Ovary (tissue), 9 donors: ENCODE measurements around the gene DAP. TPM values are rescaled to one million over a fixed set of nuclear protein-coding genes. Genes with fewer than 3 reads are reported as not detected.

Experiments used
- DNase-seq, 5 donors: peaks; one replicate each; pipeline ENCODE4 v3.0.0-alpha.2; 2019 to 2020
- H3K27ac ChIP-seq, 2 donors: fragments of 200-600 bp; one replicate each; pipeline versions ENCODE4 v1.5.1 to v1.8.0; 2019 to 2022
- H3K27me3 ChIP-seq: fragments of 200-600 bp; one replicate; pipeline ENCODE4 v1.8.0; 2022
- H3K36me3 ChIP-seq: fragments of 200-600 bp; sonication (generic); one replicate; pipeline ENCODE4 v1.5.1; 2019
- H3K4me1 ChIP-seq: one replicate; pipeline ENCODE4 v1.8.1; 2013; ENCODE audit warnings: mild to moderate bottlenecking, moderate library complexity; ENCODE audit not compliant: insufficient read depth
- H3K4me3 ChIP-seq: fragments of 200-600 bp; sonication (generic); one replicate; pipeline ENCODE4 v1.5.1; 2017
- H3K9me3 ChIP-seq, 2 donors: fragments of 200-600 bp in 1 of 2; sonication (generic) in 1 of 2; one replicate each; pipeline versions ENCODE4 v1.5.1 to v1.8.1; 2013 to 2019; ENCODE audit warnings: mild to moderate bottlenecking in 1 of 2, moderate library complexity in 1 of 2
- EP300 ChIP-seq: sonication (generic); formaldehyde crosslinking; IDR thresholded peaks from one replicate; pipeline ENCODE4 v1.6.1; 2017; ENCODE audit warnings: antibody characterized with exemption
- POLR2A ChIP-seq: fragments of 450-650 bp; IDR thresholded peaks from one replicate; pipeline ENCODE4 v1.6.1; 2017; ENCODE audit warnings: antibody characterized with exemption, mild to moderate bottlenecking, moderate library complexity
- WGBS, 3 donors: extraction: QIAGEN DNeasy Blood & Tissue Kit in 1 of 3; methylation state at CpG; one replicate each; pipeline versions ENCODE4 v1.1.5 to v1.1.7; 2013 to 2017; 5-methylcytosine and 5-hydroxymethylcytosine counted together
- intact Hi-C, 4 donors: fragments of 100-400 bp; cut with DNase I; formaldehyde crosslinking; loops; one replicate each; pipeline versions ENCODE4 v1.11.0 to v1.15.1; 2022 to 2023
- polyA plus RNA-seq, 2 donors: library from polyadenylated mRNA; stranded (reverse); fragments of 200-250 nt in 1 of 2; fragments of 350-450 nt in 1 of 2; fragmentation: Illumina TruSeq in 1 of 2; extraction: RNeasy Lipid Tissue Mini Kit (QIAGEN cat#74804) in 1 of 2; gene quantifications; one replicate each; pipeline ENCODE4 v1.2.3, GENCODE V29; 2013 to 2014
- total RNA-seq, 7 donors: library from RNA; depleted of rRNA in 2 of 7; stranded (reverse); fragments of >200 nt in 2 of 7; fragmentation: NEBNext Ultra II Directional in 3 of 7; extraction: Animal tissue kit (Norgen Biotek cat#: 25700) in 3 of 7; gene quantifications; one replicate each; pipeline versions ENCODE4 v1.1.0 to v1.2.4, GENCODE V29; 2016 to 2023
- TF ChIP-seq, protein P1 (sequence below), 3 donors: fragments of 450-650 bp in 2 of 3; fragments of 200-600 bp in 1 of 3; IDR thresholded peaks; one replicate each; pipeline versions ENCODE4 v1.5.1 to v1.8.0; 2016 to 2022; ENCODE audit warnings: antibody characterized with exemption in 3 of 3, mild to moderate bottlenecking in 1 of 3
- donor health status: DM: no; HTN: no; CAD: no; lungs with moderate emphysema.
- donor health status: DM: no; HTN: no; CAD: no.
- donor health status: Bipolar disorder and iron deficiency.
- donor health status: DM: yes; HTN: yes; CAD: no.
- donor health status: DM: no; HTN: no; CAD: no.
- donor health status: DM: yes; HTN: yes; CAD: no.

The DAP gene
- total and polyA plus RNA-seq, 9 donors = 32.0 to 159 (median 88.5) TPM

DNA sequence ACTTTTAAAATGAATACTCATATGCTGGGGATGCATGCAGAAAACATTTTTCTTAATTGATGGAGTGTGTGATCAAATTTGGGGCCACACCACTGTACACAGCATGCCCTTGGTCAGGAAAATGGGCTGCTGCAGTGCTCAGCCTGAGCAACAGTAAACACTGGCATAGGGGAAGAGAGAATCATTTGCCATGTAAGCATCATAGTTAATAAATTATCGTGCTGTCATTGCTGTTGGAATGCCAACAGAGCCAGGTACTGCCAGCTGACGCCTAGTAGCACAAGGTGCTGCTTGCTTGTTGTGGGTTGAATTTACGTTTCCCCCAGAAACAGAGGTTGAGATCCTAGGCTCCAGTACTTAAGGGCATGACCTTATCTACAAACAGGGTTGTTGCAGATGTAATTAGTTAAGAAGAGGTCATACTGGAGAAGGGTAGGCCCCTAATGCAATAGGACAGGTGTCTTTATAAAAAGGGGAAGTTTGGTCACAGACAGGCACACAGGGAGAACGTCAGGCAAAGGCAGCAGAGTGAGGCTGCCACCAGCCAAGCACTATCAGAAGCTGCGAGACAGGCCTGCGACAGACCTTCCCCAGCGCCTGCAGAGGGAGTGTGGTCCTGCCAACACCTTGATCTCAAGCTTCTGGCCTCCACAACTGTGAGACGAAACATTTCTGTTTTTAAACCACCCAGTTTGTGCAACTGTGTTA is 25.3 kb downstream of the DAP start:
- 86 to 90% (median 89%) methylated on average over 8 of the region's 8 CpGs for WGBS, 3 donors
- DNase-seq = no peak
- Histone ChIP-seq H3K27ac (no peak overlapping the region), H3K4me3 (no peak overlapping the region), H3K27me3 (no peaks in the 10 kb centered on the region), H3K9me3 (no peaks in the 10 kb centered on the region), H3K36me3 (no peaks in the 10 kb centered on the region), H3K4me1 (no peaks in the 10 kb centered on the region)
- intact Hi-C loops = no loop called here
- TF ChIP-seq POLR2A (no peak), EP300 (no peak)
- TF ChIP-seq, protein P1, sequence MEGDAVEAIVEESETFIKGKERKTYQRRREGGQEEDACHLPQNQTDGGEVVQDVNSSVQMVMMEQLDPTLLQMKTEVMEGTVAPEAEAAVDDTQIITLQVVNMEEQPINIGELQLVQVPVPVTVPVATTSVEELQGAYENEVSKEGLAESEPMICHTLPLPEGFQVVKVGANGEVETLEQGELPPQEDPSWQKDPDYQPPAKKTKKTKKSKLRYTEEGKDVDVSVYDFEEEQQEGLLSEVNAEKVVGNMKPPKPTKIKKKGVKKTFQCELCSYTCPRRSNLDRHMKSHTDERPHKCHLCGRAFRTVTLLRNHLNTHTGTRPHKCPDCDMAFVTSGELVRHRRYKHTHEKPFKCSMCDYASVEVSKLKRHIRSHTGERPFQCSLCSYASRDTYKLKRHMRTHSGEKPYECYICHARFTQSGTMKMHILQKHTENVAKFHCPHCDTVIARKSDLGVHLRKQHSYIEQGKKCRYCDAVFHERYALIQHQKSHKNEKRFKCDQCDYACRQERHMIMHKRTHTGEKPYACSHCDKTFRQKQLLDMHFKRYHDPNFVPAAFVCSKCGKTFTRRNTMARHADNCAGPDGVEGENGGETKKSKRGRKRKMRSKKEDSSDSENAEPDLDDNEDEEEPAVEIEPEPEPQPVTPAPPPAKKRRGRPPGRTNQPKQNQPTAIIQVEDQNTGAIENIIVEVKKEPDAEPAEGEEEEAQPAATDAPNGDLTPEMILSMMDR (IDR thresholded peaks at IDR 0.05) = no peak

DNA sequence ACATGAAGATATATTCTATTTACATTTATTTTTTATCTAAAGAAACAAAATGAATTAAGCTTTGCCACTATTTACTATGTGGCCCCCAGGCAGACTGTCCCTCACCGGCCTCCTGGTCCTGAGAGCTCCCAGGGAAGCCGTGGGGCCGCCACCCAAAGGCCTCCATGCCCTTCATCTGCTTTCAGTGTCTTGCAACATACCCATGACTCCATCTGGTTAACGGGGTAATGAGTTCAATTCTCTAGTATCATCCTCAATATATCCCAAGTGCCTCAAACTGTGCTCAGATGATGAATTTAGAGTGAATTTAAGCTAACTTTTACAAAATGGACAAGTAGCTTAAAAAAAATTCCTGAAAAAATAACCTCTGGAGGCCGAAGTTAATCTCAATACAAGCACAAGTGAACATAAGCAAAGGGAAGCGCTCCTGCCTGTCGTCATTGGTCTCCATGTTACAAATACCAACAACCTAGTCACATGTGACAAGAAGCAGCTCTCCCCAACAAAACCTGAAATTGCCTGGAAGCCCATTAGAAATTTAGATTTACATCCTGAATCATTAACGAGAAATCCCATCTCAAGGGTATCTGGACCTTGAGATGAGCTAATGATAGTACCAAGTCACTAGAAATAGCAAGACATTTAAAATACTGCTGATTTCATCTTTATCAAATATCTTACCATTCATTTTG is 26.1 kb downstream of the DAP start:
- DNase-seq = no peak
- no peaks in the 10 kb centered on the region for H3K4me1 ChIP-seq
- no peaks in the 10 kb centered on the region for H3K36me3 ChIP-seq
- H3K27ac ChIP-seq = no peak overlapping the region
- TF ChIP-seq, protein P1 (IDR thresholded peaks at IDR 0.05) = no peak
- no peak for TF ChIP-seq EP300
- no peak for TF ChIP-seq POLR2A
- H3K27me3 ChIP-seq = no peaks in the 10 kb centered on the region
- WGBS, 3 donors = 77 to 81% (median 80%) methylated on average over 8 of the region's 8 CpGs
- intact Hi-C loops = no loop called here
- no peak overlapping the region for H3K4me3 ChIP-seq
- H3K9me3 ChIP-seq = no peaks in the 10 kb centered on the region

DNA sequence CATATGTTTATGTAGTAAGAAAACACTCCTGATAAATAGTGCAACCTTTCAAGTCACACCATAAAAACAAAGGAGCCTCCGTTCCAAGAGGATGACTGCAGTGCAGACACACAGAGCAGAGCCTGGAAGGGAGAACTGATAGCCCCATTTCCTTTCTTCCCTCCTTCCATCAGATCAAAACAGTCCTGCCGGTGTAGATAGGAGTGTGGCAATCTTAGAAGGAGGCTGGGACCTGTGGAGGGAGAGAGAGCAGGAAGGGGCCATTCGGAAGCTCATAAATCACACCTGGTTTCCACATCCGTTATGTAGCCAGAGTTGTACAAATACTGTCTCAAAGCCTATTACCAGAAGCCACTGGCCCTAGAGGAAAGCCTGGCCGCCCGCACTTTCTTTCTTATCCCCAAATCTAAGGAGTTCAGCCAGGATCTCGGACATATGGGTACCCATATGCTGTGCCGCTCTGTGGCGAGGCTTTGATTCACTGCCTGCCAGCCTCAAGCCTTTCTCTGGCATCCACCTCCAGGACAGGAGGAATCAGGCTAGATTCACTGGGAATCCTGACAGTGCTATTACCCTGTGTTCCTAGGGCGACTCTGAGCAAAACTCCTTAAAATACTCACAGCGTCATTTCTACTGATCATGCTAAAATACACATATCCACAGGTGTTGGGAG is 26.9 kb downstream of the DAP start:
- no peak for DNase-seq
- no peak for TF ChIP-seq EP300
- TF ChIP-seq, protein P1 (IDR thresholded peaks at IDR 0.05) = no peak
- TF ChIP-seq POLR2A = no peak
- Histone ChIP-seq H3K27me3 (no peaks in the 10 kb centered on the region), H3K36me3 (no peaks in the 10 kb centered on the region), H3K9me3 (no peaks in the 10 kb centered on the region), H3K4me3 (no peak overlapping the region), H3K27ac (no peak overlapping the region), H3K4me1 (no peaks in the 10 kb centered on the region)
- WGBS, 3 donors = 79 to 81% (median 79%) methylated on average over 11 of the region's 11 CpGs
- intact Hi-C loops = no loop called here

DNA sequence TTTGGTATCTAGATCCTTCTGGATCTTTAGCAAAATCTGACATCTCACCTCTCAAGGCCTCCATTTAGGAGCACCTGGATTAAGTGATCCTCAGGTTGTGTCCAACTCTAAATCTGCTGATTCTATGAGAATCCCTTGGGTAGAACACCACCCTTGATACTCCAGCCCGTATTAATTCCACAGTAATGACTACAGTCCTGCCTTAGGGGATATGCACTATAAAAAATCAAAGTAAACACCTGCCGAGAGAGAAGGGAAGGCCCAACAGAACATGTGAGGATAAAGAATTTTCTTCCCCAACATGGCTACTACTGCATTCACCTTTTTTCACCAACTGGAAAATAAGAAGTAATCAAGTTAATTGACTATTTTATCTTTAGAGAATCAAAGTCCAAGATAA is 27.6 kb downstream of the DAP start:
- H3K27ac ChIP-seq = no peak overlapping the region
- DNase-seq = no peak
- TF ChIP-seq, protein P1 (IDR thresholded peaks at IDR 0.05) = no peak
- TF ChIP-seq POLR2A (no peak), EP300 (no peak)
- no peaks in the 10 kb centered on the region for H3K4me1 ChIP-seq
- no peaks in the 10 kb centered on the region for H3K27me3 ChIP-seq
- intact Hi-C loops = no loop called here
- no peaks in the 10 kb centered on the region for H3K9me3 ChIP-seq
- H3K4me3 ChIP-seq = no peak overlapping the region
- H3K36me3 ChIP-seq = no peaks in the 10 kb centered on the region
- 89 to 93% (median 90%) methylated on average over 2 of the region's 2 CpGs for WGBS, 3 donors
